T-helper 17 cell (primary cell): ENCODE measurements around the gene NPAS3. TPM values are rescaled to one million over a fixed set of nuclear protein-coding genes. Genes with fewer than 3 reads are reported as not detected.

ENCODE experiments used
- ATAC-seq: fragments of 150-1000 bp; cut with Tn5 transposase; 2 replicates; pipeline ENCODE4 v1.10.0; 2021; ENCODE audit warnings: mild to moderate bottlenecking, moderate library complexity
- DNase-seq, 3 donors: peaks; one replicate each; pipeline versions ENCODE4 v3.0.0 to v3.0.0-alpha.2; 2020 to 2021
- H3K9me3 ChIP-seq: one replicate; pipeline ENCODE4 v1.7.0; 2013; ENCODE audit warnings: low read length, mild to moderate bottlenecking; ENCODE audit not compliant: control insufficient read depth, poor library complexity, severe bottlenecking
- H3K27ac Mint-ChIP-seq: one replicate; pipeline ENCODE4 v1.8.0; 2022; ENCODE audit warnings: mild to moderate bottlenecking, moderate library complexity, mixed read lengths
- H3K27me3 Mint-ChIP-seq: one replicate; pipeline ENCODE4 v1.8.0; 2022; ENCODE audit warnings: mixed read lengths
- H3K36me3 Mint-ChIP-seq: one replicate; pipeline ENCODE4 v1.8.0; 2022; ENCODE audit warnings: low read depth, mixed read lengths
- H3K4me1 Mint-ChIP-seq: one replicate; pipeline ENCODE4 v1.8.0; 2022; ENCODE audit warnings: mild to moderate bottlenecking, mixed read lengths
- H3K4me3 Mint-ChIP-seq: one replicate; pipeline ENCODE4 v1.8.0; 2022; ENCODE audit warnings: mild to moderate bottlenecking, moderate library complexity, mixed read lengths
- total RNA-seq, 4 donors: library from RNA in 2 of 4; stranded (reverse) in 2 of 4; gene quantifications; one replicate each; pipeline ENCODE4 v1.2.3 and lab custom pipeline; 2022 to 2026

Gene NPAS3
- total RNA-seq, 2 donors from 2014 or later = not detected

DNA sequence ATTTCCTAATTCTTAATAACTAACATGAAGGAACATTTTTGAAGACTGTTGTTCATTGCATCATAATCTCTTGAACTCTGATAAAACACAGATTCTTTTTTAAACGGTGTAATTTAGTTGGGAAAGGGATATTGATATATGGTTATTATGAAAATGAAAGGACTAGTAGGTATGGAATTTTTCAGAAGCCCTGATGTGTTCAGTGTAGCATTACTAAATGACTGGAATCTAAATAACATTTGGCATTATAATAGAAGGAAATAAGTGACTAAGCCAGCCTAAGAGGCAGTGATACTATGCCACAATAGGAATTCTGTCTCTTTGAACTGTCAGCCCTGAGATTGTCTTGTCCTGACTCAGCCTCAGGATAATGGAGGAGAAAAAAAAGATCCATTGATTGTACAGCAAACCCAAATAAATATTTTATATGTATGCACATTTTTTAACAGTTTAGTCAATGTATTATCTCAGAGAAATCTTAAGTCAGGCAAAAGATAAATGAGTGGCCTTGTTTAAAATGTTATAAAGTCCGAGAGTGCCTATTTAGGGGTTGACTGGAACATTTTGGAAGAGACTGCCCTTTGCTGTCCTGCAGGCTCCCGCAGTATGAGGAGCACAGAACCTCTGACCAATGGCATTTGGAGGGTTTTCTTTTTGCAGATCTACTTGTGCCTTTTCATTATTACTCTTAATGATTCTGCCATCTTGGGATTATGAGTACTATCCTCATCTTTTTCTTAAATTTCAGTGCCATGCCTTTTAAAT, 741.0 kb downstream of the NPAS3 start:
- Mint-ChIP-seq H3K36me3 (no peaks in the 10 kb centered on the region), H3K27ac (no peak overlapping the region), H3K4me3 (no peak overlapping the region), H3K27me3 (peaks cover 46% of the 10 kb centered on the region), H3K4me1 (peaks cover 2% of the 10 kb centered on the region)
- ATAC-seq (no peak), DNase-seq (no peak)
- no peaks in the 10 kb centered on the region for H3K9me3 ChIP-seq

GRCh38 chr14:33680873-33681272, 742.2 kb downstream of the NPAS3 start:
- no peaks in the 10 kb centered on the region for H3K9me3 ChIP-seq
- no peaks in the 10 kb centered on the region for H3K36me3 Mint-ChIP-seq
- no peak for ATAC-seq
- peaks cover 2% of the 10 kb centered on the region for H3K4me1 Mint-ChIP-seq
- no peak for DNase-seq
- no peak overlapping the region for H3K4me3 Mint-ChIP-seq
- peaks cover 38% of the 10 kb centered on the region for H3K27me3 Mint-ChIP-seq
- no peak overlapping the region for H3K27ac Mint-ChIP-seq

DNA sequence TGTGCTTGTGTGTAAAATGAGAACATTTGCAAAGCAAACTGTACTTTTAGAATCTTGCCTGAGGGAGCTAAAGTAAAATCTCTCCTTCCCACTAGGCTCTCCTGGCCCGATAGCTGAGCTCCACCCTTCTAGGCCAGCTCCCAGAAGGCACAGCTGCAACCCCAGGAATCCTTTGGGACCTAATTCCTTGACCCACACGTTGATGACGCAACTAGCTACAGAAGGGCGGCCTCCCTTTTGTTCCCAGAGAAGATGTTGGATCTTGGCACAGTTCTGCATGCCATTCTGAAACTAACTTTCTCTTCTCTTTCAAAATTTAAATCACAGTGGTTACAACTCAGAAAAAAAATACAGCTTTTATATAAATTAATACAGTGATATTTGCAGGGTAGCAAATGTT, 744.1 kb downstream of the NPAS3 start:
- Mint-ChIP-seq H3K4me1 (no peaks in the 10 kb centered on the region), H3K4me3 (no peak overlapping the region), H3K36me3 (no peaks in the 10 kb centered on the region), H3K27ac (no peak overlapping the region), H3K27me3 (peaks cover 28% of the 10 kb centered on the region)
- ATAC-seq (no peak), DNase-seq (no peak)
- no peaks in the 10 kb centered on the region for H3K9me3 ChIP-seq

DNA sequence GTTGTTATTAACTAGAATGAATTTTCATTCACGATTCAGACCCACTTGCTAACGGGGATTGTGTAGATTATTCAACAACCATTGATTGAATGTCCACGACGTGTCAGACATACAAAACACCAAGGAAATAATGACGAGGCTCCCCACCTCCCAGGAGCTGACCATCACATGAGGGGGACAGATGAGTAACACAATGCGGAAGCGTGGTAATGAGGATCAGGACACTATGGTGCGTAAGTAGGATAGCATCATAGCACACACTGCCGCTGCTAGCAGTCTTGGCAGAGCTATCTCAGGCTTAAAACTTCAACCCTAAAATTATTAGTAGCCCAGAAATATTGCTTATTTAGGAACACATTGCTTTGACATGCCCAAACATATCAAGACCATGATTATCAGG, 746.3 kb downstream of the NPAS3 start:
- Mint-ChIP-seq H3K4me1 (no peaks in the 10 kb centered on the region), H3K27me3 (peaks cover 34% of the 10 kb centered on the region), H3K27ac (no peak overlapping the region), H3K4me3 (no peak overlapping the region), H3K36me3 (no peaks in the 10 kb centered on the region)
- ATAC-seq (no peak), DNase-seq (no peak)
- H3K9me3 ChIP-seq = no peaks in the 10 kb centered on the region

DNA sequence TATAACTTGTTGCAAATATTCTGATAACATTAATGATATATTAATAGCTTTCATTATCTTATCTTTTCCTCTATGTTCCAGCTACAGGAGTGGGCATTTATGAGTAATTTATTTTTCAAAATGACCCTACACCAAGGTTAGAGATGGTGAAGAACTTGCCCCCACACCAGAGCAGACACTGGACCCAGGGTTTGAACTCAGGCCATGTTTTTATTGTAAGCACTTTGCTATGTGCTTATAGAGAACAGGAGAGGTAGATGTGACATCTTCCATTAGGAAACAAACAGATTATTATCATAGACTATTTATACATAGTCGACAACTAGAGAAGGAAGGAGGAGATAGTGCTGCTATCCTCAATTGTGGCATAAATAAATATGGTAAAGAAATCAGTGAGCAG, 747.0 kb downstream of the NPAS3 start:
- Mint-ChIP-seq H3K36me3 (no peaks in the 10 kb centered on the region), H3K4me3 (no peak overlapping the region), H3K27me3 (peaks cover 30% of the 10 kb centered on the region), H3K27ac (no peak overlapping the region), H3K4me1 (no peaks in the 10 kb centered on the region)
- DNase-seq (no peak), ATAC-seq (no peak)
- no peaks in the 10 kb centered on the region for H3K9me3 ChIP-seq

DNA sequence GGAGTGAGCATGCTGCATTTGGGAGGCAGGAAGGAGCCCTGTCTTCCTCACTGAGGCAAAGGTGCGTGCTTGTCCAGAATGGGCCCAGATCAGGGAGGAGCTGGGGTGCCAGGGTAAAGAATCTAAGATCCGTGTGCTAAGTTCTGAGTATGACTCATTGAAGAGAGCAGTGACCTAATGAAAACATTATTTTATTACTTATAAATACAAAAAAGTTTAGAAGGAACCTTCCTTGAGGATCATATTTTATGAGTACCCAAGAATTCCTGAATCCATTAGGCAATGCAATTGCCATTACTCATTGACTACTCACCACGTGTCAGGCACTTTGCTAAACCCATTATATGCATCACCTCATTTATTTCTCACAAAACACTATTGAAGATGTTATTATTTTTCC, 747.5 kb downstream of the NPAS3 start:
- DNase-seq (no peak), ATAC-seq (no peak)
- no peaks in the 10 kb centered on the region for H3K4me1 Mint-ChIP-seq
- H3K27ac Mint-ChIP-seq = no peak overlapping the region
- H3K4me3 Mint-ChIP-seq = no peak overlapping the region
- peaks cover 25% of the 10 kb centered on the region for H3K27me3 Mint-ChIP-seq
- H3K36me3 Mint-ChIP-seq = no peaks in the 10 kb centered on the region
- no peaks in the 10 kb centered on the region for H3K9me3 ChIP-seq

- no peak for ATAC-seq
- H3K36me3 Mint-ChIP-seq = no peaks in the 10 kb centered on the region
- no peak overlapping the region for H3K27ac Mint-ChIP-seq
These were observed 748.2 kb downstream of the NPAS3 start for GRCh38 chr14:33686856-33687255.

GRCh38 chr14:33689680-33690079, 751.0 kb downstream of the NPAS3 start:
- peaks cover 23% of the 10 kb centered on the region for H3K27me3 Mint-ChIP-seq
- no peak overlapping the region for H3K4me3 Mint-ChIP-seq
- DNase-seq (no peak), ATAC-seq (no peak)
- H3K36me3 Mint-ChIP-seq = no peaks in the 10 kb centered on the region
- no peaks in the 10 kb centered on the region for H3K4me1 Mint-ChIP-seq
- no peak overlapping the region for H3K27ac Mint-ChIP-seq
- H3K9me3 ChIP-seq = no peaks in the 10 kb centered on the region

More at GRCh38 chr14:33686856-33687255, 748.2 kb downstream of the NPAS3 start:
- no peaks in the 10 kb centered on the region for H3K9me3 ChIP-seq
- Mint-ChIP-seq H3K4me1 (no peaks in the 10 kb centered on the region), H3K4me3 (no peak overlapping the region), H3K27me3 (peaks cover 25% of the 10 kb centered on the region)
- no peak for DNase-seq

DNA sequence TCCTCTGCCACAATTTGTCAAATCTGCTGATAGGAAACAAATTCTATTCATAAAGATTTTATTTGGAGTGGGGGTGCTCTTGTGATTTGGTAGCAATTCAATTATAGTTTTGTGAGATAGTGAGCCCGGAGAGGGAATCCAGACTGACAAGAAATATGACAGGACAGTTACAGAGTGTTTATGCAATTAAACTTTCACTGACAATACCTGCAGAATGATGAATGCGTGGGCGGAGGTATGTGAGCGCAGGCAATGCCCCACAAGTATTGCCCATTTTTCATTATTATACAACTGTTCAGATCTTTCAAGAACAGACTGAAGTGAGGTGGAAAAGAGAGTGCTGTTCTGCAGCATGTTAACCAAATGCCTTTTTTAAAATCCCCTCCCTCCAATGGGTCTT, 753.2 kb downstream of the NPAS3 start:
- H3K27me3 Mint-ChIP-seq = peaks cover 21% of the 10 kb centered on the region
- ATAC-seq (no peak), DNase-seq (no peak)
- no peaks in the 10 kb centered on the region for H3K36me3 Mint-ChIP-seq
- no peak overlapping the region for H3K4me3 Mint-ChIP-seq
- no peaks in the 10 kb centered on the region for H3K9me3 ChIP-seq
- H3K27ac Mint-ChIP-seq = no peak overlapping the region
- no peaks in the 10 kb centered on the region for H3K4me1 Mint-ChIP-seq

DNA sequence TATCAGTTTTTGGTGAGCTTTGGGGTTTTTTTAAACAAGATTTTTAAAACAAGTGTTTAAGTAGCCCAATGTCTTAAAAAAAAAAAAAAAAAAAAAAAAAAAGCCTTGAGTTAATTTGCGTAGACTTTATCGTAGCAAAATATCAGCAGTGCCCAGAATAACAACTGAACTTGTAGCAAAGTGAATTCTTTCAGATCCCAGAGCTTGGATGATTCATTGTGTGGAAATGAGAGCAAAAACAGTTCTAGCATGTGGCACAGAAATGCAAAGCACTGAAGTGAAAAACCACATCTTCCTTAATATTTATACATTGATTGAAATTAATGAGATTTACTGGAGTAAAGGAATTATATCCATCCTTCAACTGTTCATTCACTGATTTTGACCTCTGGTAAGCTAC, 754.1 kb downstream of the NPAS3 start:
- Mint-ChIP-seq H3K27me3 (peaks cover 27% of the 10 kb centered on the region), H3K36me3 (no peaks in the 10 kb centered on the region)
- no peak for ATAC-seq

DNA sequence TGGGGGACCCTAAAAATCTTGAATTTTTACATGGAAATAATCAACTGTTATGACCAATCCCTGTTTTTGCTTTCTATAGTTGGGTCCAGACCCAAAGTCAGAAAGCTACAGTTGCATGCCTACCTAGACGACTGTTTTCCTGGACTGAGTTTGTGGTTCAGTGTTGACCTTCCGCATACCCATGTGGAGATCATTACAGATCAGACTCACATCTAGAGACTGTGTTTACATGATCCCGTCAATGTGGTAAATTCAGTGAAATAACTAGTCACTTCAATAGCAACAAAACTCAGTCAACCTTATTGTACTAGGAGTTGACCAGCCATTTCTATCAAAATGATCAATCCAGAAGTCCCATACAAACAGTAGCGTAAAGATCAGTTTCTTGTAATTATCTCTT, 754.6 kb downstream of the NPAS3 start:
- Mint-ChIP-seq H3K36me3 (no peaks in the 10 kb centered on the region), H3K27me3 (peaks cover 28% of the 10 kb centered on the region), H3K27ac (no peak overlapping the region), H3K4me3 (no peak overlapping the region), H3K4me1 (no peaks in the 10 kb centered on the region)
- DNase-seq (no peak), ATAC-seq (no peak)
- no peaks in the 10 kb centered on the region for H3K9me3 ChIP-seq

More for the DNA sequence above, 754.1 kb downstream of the NPAS3 start:
- no peak overlapping the region for H3K4me3 Mint-ChIP-seq
- no peak overlapping the region for H3K27ac Mint-ChIP-seq
- DNase-seq = no peak
- no peaks in the 10 kb centered on the region for H3K9me3 ChIP-seq
- H3K4me1 Mint-ChIP-seq = no peaks in the 10 kb centered on the region

DNA sequence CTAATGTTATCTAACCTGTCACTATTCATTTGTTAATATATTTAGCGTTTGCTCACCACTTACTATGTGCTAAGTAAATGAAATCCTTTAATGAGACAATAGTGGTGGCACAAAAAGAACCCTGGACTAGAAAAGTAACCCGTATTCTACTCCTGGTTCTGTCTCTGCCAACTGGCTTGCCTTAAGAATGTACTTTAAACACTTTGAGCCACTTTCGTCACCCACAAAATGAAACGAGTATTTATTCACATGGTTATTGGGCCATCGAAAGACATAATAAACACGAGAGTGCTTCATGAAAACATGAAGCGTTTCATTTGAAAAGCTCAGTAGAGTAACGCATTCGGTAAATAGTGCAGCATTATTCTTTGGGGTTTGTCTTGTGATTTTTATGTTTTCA, 757.5 kb downstream of the NPAS3 start:
- no peaks in the 10 kb centered on the region for H3K36me3 Mint-ChIP-seq

GRCh38 chr14:33699300-33699983, 760.8 kb downstream of the NPAS3 start:
- no peak for DNase-seq
- H3K36me3 Mint-ChIP-seq = no peaks in the 10 kb centered on the region
- H3K4me3 Mint-ChIP-seq = no peak overlapping the region
- ATAC-seq = no peak
- H3K4me1 Mint-ChIP-seq = no peaks in the 10 kb centered on the region
- no peak overlapping the region for H3K27ac Mint-ChIP-seq
- H3K9me3 ChIP-seq = no peaks in the 10 kb centered on the region
- H3K27me3 Mint-ChIP-seq = peaks cover 17% of the 10 kb centered on the region

More for the DNA sequence above, 757.5 kb downstream of the NPAS3 start:
- peaks cover 25% of the 10 kb centered on the region for H3K27me3 Mint-ChIP-seq
- ATAC-seq (no peak), DNase-seq (no peak)
- no peak overlapping the region for H3K4me3 Mint-ChIP-seq
- no peaks in the 10 kb centered on the region for H3K4me1 Mint-ChIP-seq
- H3K27ac Mint-ChIP-seq = no peak overlapping the region
- no peaks in the 10 kb centered on the region for H3K9me3 ChIP-seq

DNA sequence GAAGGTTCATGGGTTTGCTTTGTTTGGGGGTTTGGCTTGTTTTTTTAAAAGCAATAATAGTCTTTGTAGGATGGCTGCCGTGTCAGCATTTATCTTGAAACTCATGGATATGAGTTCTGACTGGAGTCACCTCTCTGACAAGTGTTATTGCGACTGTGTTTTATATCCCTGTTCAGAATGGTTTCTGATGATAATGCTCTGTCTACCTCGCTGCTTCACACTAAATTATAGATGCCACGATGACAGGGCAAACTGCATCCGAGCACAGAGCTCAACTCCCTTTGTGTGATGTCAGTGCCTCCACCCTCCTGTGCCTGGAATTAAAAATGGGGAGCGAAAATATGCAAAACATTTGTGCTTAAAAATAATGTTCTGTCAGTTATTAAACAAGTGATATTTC, 761.4 kb downstream of the NPAS3 start:
- DNase-seq (no peak), ATAC-seq (no peak)
- no peaks in the 10 kb centered on the region for H3K9me3 ChIP-seq
- Mint-ChIP-seq H3K36me3 (no peaks in the 10 kb centered on the region), H3K27ac (no peak overlapping the region), H3K4me1 (no peaks in the 10 kb centered on the region), H3K27me3 (peaks cover 18% of the 10 kb centered on the region), H3K4me3 (no peak overlapping the region)
